ENCODE results near the gene FADS1.

DNA sequence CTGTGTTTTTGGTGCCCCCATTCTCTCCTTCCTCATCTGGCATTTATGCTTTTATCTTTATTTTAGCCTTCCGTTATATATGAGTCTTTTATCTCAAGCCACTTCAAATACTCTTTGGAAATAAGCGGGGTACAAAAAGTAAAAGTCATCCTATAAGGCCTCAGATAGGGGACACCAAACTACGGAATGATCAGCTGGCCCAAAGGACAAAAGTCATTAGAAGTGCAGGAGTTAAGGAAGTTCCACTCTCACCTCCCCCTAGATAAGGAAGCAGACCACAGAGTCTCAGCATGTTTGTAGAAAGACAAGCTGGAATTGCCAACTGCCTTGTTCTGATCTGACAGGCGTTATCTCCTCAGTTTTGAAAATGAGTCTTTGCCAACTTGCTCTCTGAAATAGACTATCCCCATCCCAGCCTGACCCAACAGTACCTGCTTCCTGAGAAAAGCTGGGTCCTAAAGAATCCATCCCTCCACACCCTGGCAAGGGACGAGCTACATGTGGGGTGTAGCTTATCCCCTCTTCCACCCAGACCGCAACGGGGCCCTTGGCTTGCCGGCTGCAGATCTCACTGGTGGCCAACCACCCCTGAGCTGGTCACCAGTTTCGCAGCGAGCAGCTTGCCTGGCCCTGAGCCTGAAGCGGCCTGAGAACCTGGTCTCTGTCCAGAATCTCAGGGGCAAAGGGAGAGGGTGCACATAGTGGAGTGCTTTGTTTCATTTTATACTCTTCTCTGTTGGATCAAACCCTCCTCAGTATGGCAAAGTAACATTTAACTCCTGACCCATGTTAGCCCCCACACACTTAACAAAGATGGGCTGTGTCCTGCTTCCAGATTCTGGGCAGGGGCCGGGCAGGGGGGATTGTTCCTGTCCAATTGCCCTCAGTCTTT lies 25.1 kb upstream of the FADS1 start:
- TF ChIP-seq EZH2 (IDR thresholded peaks at IDR 0.05; ENCODE audit: insufficient read depth, low read length), result no peak
- TF ChIP-seq, protein P1, sequence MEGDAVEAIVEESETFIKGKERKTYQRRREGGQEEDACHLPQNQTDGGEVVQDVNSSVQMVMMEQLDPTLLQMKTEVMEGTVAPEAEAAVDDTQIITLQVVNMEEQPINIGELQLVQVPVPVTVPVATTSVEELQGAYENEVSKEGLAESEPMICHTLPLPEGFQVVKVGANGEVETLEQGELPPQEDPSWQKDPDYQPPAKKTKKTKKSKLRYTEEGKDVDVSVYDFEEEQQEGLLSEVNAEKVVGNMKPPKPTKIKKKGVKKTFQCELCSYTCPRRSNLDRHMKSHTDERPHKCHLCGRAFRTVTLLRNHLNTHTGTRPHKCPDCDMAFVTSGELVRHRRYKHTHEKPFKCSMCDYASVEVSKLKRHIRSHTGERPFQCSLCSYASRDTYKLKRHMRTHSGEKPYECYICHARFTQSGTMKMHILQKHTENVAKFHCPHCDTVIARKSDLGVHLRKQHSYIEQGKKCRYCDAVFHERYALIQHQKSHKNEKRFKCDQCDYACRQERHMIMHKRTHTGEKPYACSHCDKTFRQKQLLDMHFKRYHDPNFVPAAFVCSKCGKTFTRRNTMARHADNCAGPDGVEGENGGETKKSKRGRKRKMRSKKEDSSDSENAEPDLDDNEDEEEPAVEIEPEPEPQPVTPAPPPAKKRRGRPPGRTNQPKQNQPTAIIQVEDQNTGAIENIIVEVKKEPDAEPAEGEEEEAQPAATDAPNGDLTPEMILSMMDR (IDR thresholded peaks at IDR 0.05; ENCODE audit: insufficient read depth, low read depth, low read length), result no peak

All from astrocyte (in vitro differentiated cells and primary cell).